HepG2 (cell line): ENCODE results near the gene IFI27. TPM values are rescaled to one million over a fixed set of nuclear protein-coding genes. Genes with fewer than 3 reads are reported as not detected.

ENCODE experiments used
- AGO1 ChIP-seq: fragments of 200-400 bp; formaldehyde crosslinking; IDR thresholded peaks from 2 replicates; pipeline ENCODE4 v1.6.1; 2017; ENCODE audit warnings: mild to moderate bottlenecking, low read depth, low read length, moderate library complexity; ENCODE audit not compliant: poor library complexity, severe bottlenecking
- BHLHE40 ChIP-seq: IDR thresholded peaks from 2 replicates; pipeline ENCODE4 v1.6.1; 2011; ENCODE audit warnings: low read length, improper control_type of control experiment
- CEBPG ChIP-seq: IDR thresholded peaks from 2 replicates; pipeline ENCODE4 v1.6.1; 2016
- HMG20A ChIP-seq: IDR thresholded peaks from 2 replicates; pipeline ENCODE4 v1.6.1; 2016; ENCODE audit warnings: borderline replicate concordance
- NONO ChIP-seq, 2 experiments: fragments of 450-650 bp in 1 of 2; sonication (generic) in 1 of 2; formaldehyde crosslinking in 1 of 2; IDR thresholded peaks in 1 of 2; conservative IDR thresholded peaks in 1 of 2; 2 replicates each; pipeline versions ENCODE4 v1.6.1 to v1.8.0; 2017 to 2022; ENCODE audit warnings: mild to moderate bottlenecking in 1 of 2, missing genetic modification reagents in 1 of 2, moderate library complexity in 1 of 2
- SP2 ChIP-seq: sonication (generic); formaldehyde crosslinking; IDR thresholded peaks from 2 replicates; pipeline ENCODE4 v1.5.1; 2020; ENCODE audit warnings: mild to moderate bottlenecking, missing genetic modification reagents
- SP4 ChIP-seq: sonication (generic); formaldehyde crosslinking; IDR thresholded peaks from 2 replicates; pipeline ENCODE4 v1.8.1; 2023; ENCODE audit warnings: mild to moderate bottlenecking, missing genetic modification reagents
- SP5 ChIP-seq: IDR thresholded peaks from 2 replicates; pipeline ENCODE4 v1.6.1; 2016; ENCODE audit warnings: low read depth, borderline replicate concordance
- TBX2 ChIP-seq: sonication (generic); formaldehyde crosslinking; IDR thresholded peaks from 2 replicates; pipeline ENCODE4 v1.5.0; 2020; ENCODE audit warnings: missing genetic modification reagents, mild to moderate bottlenecking, borderline replicate concordance
- ZBTB7B ChIP-seq: sonication (generic); formaldehyde crosslinking; IDR thresholded peaks from 2 replicates; pipeline ENCODE4 v1.4.0; 2020; ENCODE audit warnings: missing genetic modification reagents
- ZNF232 ChIP-seq: sonication (generic); formaldehyde crosslinking; IDR thresholded peaks from 2 replicates; pipeline ENCODE4 v1.4.0; 2020; ENCODE audit warnings: missing genetic modification reagents, borderline replicate concordance
- ZNF331 ChIP-seq: sonication (generic); formaldehyde crosslinking; IDR thresholded peaks from 2 replicates; pipeline ENCODE4 v1.4.0; 2020; ENCODE audit warnings: missing genetic modification reagents
- ZNF431 ChIP-seq: sonication (generic); formaldehyde crosslinking; IDR thresholded peaks from 2 replicates; pipeline ENCODE4 v1.9.0; 2022; ENCODE audit warnings: missing genetic modification reagents, low read depth, mild to moderate bottlenecking, borderline replicate concordance
- ZNF543 ChIP-seq: sonication (generic); formaldehyde crosslinking; IDR thresholded peaks from 2 replicates; pipeline ENCODE4 v1.4.0; 2020; ENCODE audit warnings: mild to moderate bottlenecking, missing genetic modification reagents
- ZNF563 ChIP-seq: sonication (generic); formaldehyde crosslinking; IDR thresholded peaks from 2 replicates; pipeline ENCODE4 v1.8.0; 2022; ENCODE audit warnings: mild to moderate bottlenecking, moderate library complexity, missing genetic modification reagents
- ZNF644 ChIP-seq: IDR thresholded peaks from 2 replicates; pipeline ENCODE4 v1.6.1; 2016; ENCODE audit warnings: low read depth
- ZNF83 ChIP-seq: sonication (generic); formaldehyde crosslinking; IDR thresholded peaks from 2 replicates; pipeline ENCODE4 v1.4.0; 2020; ENCODE audit warnings: missing genetic modification reagents, mild to moderate bottlenecking, borderline replicate concordance
- ZNF879 ChIP-seq: sonication (generic); formaldehyde crosslinking; IDR thresholded peaks from 2 replicates; pipeline ENCODE4 v1.8.1; 2023; ENCODE audit warnings: missing genetic modification reagents
- polyA plus RNA-seq, 8 experiments: library from polyadenylated mRNA; depleted of rRNA in 3 of 8; stranded (reverse) in 7 of 8; unstranded in 1 of 8; fragments of >200 nt; fragmentation: Illumina TruSeq in 4 of 8; extraction: Trizol in 4 of 8; gene quantifications; 2 replicates each; pipeline versions ENCODE4 v1.2.1 to v1.2.3, GENCODE V29; 2011 to 2016; ENCODE audit warnings: low read depth in 4 of 8, missing spikeins in 1 of 8, mixed read lengths in 1 of 8; ENCODE audit not compliant: insufficient read depth in 1 of 8
- total RNA-seq, 5 experiments: library from RNA; depleted of rRNA; stranded (reverse); fragments of >200 nt; fragmentation: Illumina TruSeq; extraction: Trizol; gene quantifications; 2 replicates each; pipeline ENCODE4 v1.2.3, GENCODE V29; 2016; ENCODE audit warnings: low read depth in 1 of 5
- TF ChIP-seq, protein P1 (sequence below): sonication (generic); formaldehyde crosslinking; IDR thresholded peaks from 2 replicates; pipeline ENCODE4 v1.4.0; 2020; ENCODE audit warnings: mild to moderate bottlenecking, missing genetic modification reagents
- TF ChIP-seq, protein P2 (sequence below): sonication (generic); formaldehyde crosslinking; IDR thresholded peaks from 2 replicates; pipeline ENCODE4 v1.5.0; 2020; ENCODE audit warnings: mild to moderate bottlenecking, missing genetic modification reagents
- TF ChIP-seq, protein P3 (sequence below): IDR thresholded peaks from 2 replicates; pipeline ENCODE4 v1.6.1; 2016; ENCODE audit warnings: control low read depth
- TF ChIP-seq, protein P4 (sequence below): sonication (generic); formaldehyde crosslinking; IDR thresholded peaks from 2 replicates; pipeline ENCODE4 v1.8.0; 2022; ENCODE audit warnings: mild to moderate bottlenecking, missing genetic modification reagents, moderate library complexity
- TF ChIP-seq, protein P5 (sequence below): IDR thresholded peaks from 2 replicates; pipeline ENCODE4 v1.6.1; 2012; ENCODE audit warnings: inconsistent platforms

IFI27 gene
- total and polyA plus RNA-seq, 2 of the 13 experiments (the other 11 are each of a cell fraction or from before 2014, with no cell fraction given), result 1.2 to 1.7 TPM

DNA sequence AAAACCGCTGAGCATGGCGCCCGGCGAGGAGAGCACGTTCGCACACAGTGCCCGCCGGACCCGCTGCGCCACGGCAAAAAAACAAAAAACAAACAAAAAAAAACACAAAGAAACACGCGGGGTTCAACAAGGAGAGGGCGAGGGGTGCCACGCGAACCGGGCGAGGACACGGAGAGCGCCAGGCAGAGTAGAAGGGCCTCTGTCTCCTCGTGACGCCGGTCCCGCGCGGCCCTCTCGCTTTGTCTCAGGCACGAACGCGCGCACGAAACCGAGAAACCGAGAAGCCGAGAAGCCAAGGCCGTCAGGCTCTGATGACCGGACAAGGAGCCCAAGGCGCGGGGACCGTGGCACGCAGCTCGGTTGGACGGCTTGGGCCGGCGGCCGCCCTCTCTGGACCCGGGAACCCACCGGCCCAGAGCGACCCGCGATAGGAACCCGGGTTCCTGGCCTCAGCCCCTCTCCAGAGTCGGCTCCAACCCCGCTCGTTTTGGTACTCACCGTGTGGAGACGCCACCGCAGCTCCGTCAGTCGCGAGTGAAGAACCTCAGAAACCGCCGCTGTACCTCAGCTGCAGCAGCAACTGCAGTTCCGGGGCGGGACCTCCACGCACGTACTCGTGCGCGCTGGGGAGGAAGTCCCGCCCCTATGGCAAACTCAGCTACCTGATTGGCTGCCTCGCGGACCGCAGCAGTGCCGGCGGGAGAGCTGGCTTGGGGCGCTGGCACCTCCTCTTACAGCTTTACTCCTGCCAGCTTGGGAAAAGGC lies 29.7 kb upstream of the IFI27 start, which contains the start of the genes DDX24 and IFI27L1 (continued):
- TF ChIP-seq ZNF83 (CRISPR knock-in tag) (no peak), TBX2 (CRISPR knock-in tag) (peak; percentile 62; the same call in 1 of the 2 replicates), HMG20A (no peak), SP5 (CRISPR knock-in tag) (peak; percentile 30; the same call in 1 of the 2 replicates), ZNF232 (CRISPR knock-in tag) (0 out of 2 replicates have a peak, but pooled peaks have one; percentile 22), ZNF644 (no peak), ZNF431 (CRISPR knock-in tag) (0 out of 2 replicates have a peak, but pooled peaks have one; percentile 27), NONO (IDR thresholded peaks at IDR 0.05) (no peak), NONO (CRISPR knock-in tag; conservative IDR thresholded peaks at IDR 0.05) (peak; percentile 81), BHLHE40 (peak; percentile 74), ZNF879 (CRISPR knock-in tag) (peak; percentile 39; the same call in 1 of the 2 replicates), ZNF563 (CRISPR knock-in tag) (peak; percentile 88), ZBTB7B (0 out of 2 replicates have a peak, but pooled peaks have one; percentile 8), AGO1 (peak; percentile 22), ZNF331 (CRISPR knock-in tag) (no peak), ZNF543 (peak; percentile 22; the same call in 1 of the 2 replicates), CEBPG (no peak), SP4 (peak; percentile 60), SP2 (CRISPR knock-in tag) (peak; percentile 96)
- TF ChIP-seq, protein P1, sequence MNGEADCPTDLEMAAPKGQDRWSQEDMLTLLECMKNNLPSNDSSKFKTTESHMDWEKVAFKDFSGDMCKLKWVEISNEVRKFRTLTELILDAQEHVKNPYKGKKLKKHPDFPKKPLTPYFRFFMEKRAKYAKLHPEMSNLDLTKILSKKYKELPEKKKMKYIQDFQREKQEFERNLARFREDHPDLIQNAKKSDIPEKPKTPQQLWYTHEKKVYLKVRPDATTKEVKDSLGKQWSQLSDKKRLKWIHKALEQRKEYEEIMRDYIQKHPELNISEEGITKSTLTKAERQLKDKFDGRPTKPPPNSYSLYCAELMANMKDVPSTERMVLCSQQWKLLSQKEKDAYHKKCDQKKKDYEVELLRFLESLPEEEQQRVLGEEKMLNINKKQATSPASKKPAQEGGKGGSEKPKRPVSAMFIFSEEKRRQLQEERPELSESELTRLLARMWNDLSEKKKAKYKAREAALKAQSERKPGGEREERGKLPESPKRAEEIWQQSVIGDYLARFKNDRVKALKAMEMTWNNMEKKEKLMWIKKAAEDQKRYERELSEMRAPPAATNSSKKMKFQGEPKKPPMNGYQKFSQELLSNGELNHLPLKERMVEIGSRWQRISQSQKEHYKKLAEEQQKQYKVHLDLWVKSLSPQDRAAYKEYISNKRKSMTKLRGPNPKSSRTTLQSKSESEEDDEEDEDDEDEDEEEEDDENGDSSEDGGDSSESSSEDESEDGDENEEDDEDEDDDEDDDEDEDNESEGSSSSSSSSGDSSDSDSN (CRISPR knock-in tag), result peak; percentile 50; the same call in 1 of the 2 replicates
- TF ChIP-seq, protein P2, sequence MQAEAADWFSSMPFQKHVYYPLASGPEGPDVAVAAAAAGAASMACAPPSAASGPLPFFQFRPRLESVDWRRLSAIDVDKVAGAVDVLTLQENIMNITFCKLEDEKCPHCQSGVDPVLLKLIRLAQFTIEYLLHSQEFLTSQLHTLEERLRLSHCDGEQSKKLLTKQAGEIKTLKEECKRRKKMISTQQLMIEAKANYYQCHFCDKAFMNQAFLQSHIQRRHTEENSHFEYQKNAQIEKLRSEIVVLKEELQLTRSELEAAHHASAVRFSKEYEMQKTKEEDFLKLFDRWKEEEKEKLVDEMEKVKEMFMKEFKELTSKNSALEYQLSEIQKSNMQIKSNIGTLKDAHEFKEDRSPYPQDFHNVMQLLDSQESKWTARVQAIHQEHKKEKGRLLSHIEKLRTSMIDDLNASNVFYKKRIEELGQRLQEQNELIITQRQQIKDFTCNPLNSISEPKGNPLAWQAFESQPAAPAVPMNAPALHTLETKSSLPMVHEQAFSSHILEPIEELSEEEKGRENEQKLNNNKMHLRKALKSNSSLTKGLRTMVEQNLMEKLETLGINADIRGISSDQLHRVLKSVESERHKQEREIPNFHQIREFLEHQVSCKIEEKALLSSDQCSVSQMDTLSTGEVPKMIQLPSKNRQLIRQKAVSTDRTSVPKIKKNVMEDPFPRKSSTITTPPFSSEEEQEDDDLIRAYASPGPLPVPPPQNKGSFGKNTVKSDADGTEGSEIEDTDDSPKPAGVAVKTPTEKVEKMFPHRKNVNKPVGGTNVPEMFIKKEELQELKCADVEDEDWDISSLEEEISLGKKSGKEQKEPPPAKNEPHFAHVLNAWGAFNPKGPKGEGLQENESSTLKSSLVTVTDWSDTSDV (CRISPR knock-in tag), result peak; percentile 43; the same call in 1 of the 2 replicates
- TF ChIP-seq, protein P3, sequence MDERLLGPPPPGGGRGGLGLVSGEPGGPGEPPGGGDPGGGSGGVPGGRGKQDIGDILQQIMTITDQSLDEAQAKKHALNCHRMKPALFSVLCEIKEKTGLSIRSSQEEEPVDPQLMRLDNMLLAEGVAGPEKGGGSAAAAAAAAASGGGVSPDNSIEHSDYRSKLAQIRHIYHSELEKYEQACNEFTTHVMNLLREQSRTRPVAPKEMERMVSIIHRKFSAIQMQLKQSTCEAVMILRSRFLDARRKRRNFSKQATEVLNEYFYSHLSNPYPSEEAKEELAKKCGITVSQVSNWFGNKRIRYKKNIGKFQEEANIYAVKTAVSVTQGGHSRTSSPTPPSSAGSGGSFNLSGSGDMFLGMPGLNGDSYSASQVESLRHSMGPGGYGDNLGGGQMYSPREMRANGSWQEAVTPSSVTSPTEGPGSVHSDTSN (CRISPR knock-in tag), result no peak
- TF ChIP-seq, protein P4, sequence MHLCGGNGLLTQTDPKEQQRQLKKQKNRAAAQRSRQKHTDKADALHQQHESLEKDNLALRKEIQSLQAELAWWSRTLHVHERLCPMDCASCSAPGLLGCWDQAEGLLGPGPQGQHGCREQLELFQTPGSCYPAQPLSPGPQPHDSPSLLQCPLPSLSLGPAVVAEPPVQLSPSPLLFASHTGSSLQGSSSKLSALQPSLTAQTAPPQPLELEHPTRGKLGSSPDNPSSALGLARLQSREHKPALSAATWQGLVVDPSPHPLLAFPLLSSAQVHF (CRISPR knock-in tag), result peak; percentile 53; the same call in 1 of the 2 replicates
- TF ChIP-seq, protein P5, sequence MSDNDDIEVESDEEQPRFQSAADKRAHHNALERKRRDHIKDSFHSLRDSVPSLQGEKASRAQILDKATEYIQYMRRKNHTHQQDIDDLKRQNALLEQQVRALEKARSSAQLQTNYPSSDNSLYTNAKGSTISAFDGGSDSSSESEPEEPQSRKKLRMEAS, result no peak; the same call in 1 of the 2 replicates
